BE2C (cell line): ENCODE results near the gene FRY.

Experiments used
- DNase-seq: peaks from one replicate; pipeline ENCODE4 v3.0.0-alpha.2; 2020
- H3K27me3 ChIP-seq: fragments of 250-450 bp; sonication (Bioruptor Pico); 2 replicates; pipeline ENCODE4 v1.5.1; 2020; ENCODE audit warnings: mild to moderate bottlenecking
- H3K36me3 ChIP-seq: fragments of 250-450 bp; sonication (Bioruptor Pico); 2 replicates; pipeline ENCODE4 v1.5.1; 2020; ENCODE audit warnings: mild to moderate bottlenecking
- H3K4me1 ChIP-seq: fragments of 250-450 bp; sonication (Bioruptor Pico); 2 replicates; pipeline ENCODE4 v1.5.1; 2020
- H3K4me3 ChIP-seq: 2 replicates; pipeline ENCODE4 v1.5.1; 2011; ENCODE audit warnings: low read depth, low read length
- H3K9me3 ChIP-seq: fragments of 250-450 bp; sonication (Bioruptor Pico); 2 replicates; pipeline ENCODE4 v1.5.1; 2020
- CTCF ChIP-seq: IDR thresholded peaks from 2 replicates; pipeline ENCODE4 v1.5.1; 2012; ENCODE audit warnings: mild to moderate bottlenecking, low read depth, low read length

FRY gene

DNA sequence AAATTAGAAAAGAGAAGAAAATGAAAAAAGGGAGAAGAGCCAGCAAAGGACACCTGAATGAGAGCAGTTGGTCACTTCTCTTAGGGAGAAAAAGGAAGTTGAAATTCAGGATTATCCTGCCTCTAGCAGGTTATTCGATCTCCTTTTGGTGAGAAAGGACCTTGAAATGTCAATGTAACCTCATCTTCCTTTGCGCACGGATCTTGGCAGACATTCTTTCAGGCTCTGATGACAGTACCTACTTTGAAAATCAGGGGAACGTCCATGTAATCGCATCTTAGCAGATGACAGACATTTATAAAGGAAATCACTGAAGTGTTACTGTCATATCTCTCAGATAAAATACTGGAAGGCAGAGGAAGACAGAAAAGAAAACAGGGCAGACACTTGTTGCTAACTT, 36.7 kb downstream of the FRY start:
- no peaks in the 10 kb centered on the region for H3K36me3 ChIP-seq
- TF ChIP-seq CTCF, result no peak
- DNase-seq, result no peak
- H3K4me3 ChIP-seq, result no peak overlapping the region
- no peaks in the 10 kb centered on the region for H3K27me3 ChIP-seq
- H3K9me3 ChIP-seq, result no peaks in the 10 kb centered on the region
- H3K4me1 ChIP-seq, result peaks cover 10% of the 10 kb centered on the region

GRCh38 chr13:32073180-32073864, 41.7 kb downstream of the FRY start:
- no peaks in the 10 kb centered on the region; the same call in 1 of the 2 replicates for H3K4me1 ChIP-seq
- no peak for DNase-seq
- no peaks in the 10 kb centered on the region for H3K36me3 ChIP-seq
- no peaks in the 10 kb centered on the region for H3K9me3 ChIP-seq
- no peaks in the 10 kb centered on the region for H3K27me3 ChIP-seq
- TF ChIP-seq CTCF, result no peak
- no peak overlapping the region for H3K4me3 ChIP-seq

DNA sequence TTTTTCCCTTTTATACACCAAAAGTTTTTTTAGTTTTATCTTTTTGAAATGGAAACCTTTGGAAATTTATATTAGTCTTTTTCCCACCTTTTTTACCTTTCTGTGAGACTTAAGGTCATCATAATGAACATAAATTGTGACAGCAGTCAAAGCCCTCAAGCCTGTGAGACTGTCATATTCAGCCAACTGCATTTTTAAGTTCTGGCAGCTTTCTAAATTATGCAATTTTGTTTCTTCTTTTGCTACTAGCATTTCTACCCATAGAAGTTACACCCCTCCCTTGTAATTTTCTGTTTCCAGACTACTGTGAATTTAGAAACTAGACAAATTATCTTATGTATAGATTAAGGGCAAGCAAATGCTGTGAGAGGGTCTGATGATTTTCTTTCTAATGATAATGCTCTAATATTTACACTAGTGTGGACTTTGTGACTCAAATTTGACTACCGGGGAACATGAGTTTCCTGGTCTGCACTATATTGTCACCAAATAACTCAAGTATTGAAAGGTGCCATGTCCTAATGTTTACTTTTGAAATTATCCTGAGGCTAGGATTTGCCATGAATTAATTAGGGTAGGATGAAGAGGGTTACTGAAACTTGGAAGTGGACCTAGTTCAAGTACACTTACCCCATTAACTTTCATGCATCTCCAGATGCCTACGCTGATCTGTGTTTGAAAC, 43.7 kb downstream of the FRY start:
- Histone ChIP-seq H3K27me3 (no peaks in the 10 kb centered on the region), H3K9me3 (no peaks in the 10 kb centered on the region), H3K4me3 (no peak overlapping the region), H3K36me3 (0 out of 2 replicates have a peak, but pooled peaks cover 3% of the 10 kb centered on the region), H3K4me1 (no peaks in the 10 kb centered on the region; the same call in 1 of the 2 replicates)
- DNase-seq, result no peak
- no peak for TF ChIP-seq CTCF

- H3K4me1 ChIP-seq, result no peaks in the 10 kb centered on the region; the same call in 1 of the 2 replicates
- peaks cover 5% of the 10 kb centered on the region for H3K36me3 ChIP-seq
- TF ChIP-seq CTCF, result no peak
- H3K4me3 ChIP-seq, result no peak overlapping the region
- H3K9me3 ChIP-seq, result no peaks in the 10 kb centered on the region
- DNase-seq, result no peak
- no peaks in the 10 kb centered on the region for H3K27me3 ChIP-seq
These were observed 48.0 kb downstream of the FRY start for GRCh38 chr13:32079587-32079986.

DNA sequence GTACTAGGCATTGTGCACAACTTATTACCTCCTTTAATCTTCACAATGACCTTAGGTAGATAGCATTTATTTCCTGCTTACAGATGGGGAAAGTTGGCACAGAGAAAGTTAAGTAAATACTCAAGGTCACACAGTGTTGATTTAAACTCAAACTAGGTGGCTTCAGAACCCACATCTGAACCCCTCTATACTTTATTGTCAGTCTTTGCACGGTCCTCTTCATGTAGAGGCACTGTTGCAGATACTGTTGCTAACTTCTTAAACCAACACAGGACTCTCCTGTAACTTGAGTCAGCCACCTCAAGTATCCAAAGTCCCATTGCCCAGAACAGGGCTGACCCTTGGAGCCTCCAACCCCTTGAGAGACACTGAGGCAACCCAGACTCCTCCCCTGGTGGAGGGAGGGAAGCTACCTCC, 48.8 kb downstream of the FRY start:
- H3K9me3 ChIP-seq, result no peaks in the 10 kb centered on the region
- no peaks in the 10 kb centered on the region; the same call in 1 of the 2 replicates for H3K4me1 ChIP-seq
- TF ChIP-seq CTCF, result no peak
- DNase-seq, result no peak
- H3K27me3 ChIP-seq, result no peaks in the 10 kb centered on the region
- no peak overlapping the region for H3K4me3 ChIP-seq
- H3K36me3 ChIP-seq, result peaks cover 8% of the 10 kb centered on the region

DNA sequence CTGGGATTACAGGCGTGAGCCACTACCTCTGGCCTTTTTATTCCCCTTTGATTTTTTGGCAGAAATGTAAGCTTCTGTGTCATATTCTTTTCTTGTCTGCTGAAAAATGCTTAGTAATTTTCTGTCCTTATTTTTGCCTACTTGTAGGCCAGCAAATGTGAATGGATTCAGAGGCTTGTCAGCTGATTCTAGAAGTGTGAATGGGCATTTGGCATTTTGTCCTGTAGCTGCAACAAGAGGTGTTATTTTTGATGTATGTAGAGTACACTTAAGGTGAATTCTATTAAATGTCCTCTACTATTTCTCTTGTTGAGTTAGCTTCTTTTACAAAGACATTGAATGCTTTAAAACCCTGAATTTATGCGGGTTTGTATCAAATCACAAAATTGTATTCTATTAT, 50.0 kb downstream of the FRY start:
- no peaks in the 10 kb centered on the region for H3K9me3 ChIP-seq
- H3K4me1 ChIP-seq, result no peaks in the 10 kb centered on the region
- no peak for TF ChIP-seq CTCF
- no peak for DNase-seq
- no peak overlapping the region for H3K4me3 ChIP-seq
- H3K27me3 ChIP-seq, result no peaks in the 10 kb centered on the region
- H3K36me3 ChIP-seq, result peaks cover 8% of the 10 kb centered on the region
